ENCODE data around the gene COQ10A. TPM values are rescaled to one million over a fixed set of nuclear protein-coding genes. Genes with fewer than 3 reads are reported as not detected.

The COQ10A gene
- total and polyA plus RNA-seq, 8 donors, result 9.4 to 19.8 (median 13.9) TPM

DNA sequence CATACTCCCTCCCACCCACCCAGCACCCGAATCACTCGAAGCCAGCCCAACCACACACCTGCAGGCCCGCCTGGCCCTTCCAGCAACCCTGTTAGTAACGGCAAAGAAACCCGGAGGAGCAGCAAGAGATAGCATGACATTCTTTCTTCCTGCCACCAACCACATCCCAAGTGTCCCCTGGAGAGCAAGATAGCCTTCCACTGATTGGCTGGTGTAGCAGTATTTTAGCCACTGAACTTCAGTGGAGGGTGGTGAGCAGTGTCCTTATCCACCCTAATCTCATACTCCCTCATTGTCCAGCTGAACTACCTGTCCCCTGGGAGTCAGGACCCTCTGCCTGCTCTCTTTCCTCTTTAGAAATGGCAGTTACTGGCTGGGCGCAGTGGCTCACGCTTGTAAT is 37.7 kb upstream of the COQ10A start:
- intact Hi-C loops (cut with DNase I), result no loop called here
- Histone ChIP-seq H3K36me3 (peaks cover 0 to 13% of the 10 kb centered on the region in 2 donors), H3K27ac (no peak overlapping the region), H3K9me3 (no peaks in the 10 kb centered on the region), H3K27me3 (no peaks in the 10 kb centered on the region), H3K4me1 (peaks cover 0 to 9% of the 10 kb centered on the region in 2 donors), H3K4me3 (no peak overlapping the region)
- no peak for ATAC-seq
- no peak for DNase-seq
- TF ChIP-seq, protein P1, sequence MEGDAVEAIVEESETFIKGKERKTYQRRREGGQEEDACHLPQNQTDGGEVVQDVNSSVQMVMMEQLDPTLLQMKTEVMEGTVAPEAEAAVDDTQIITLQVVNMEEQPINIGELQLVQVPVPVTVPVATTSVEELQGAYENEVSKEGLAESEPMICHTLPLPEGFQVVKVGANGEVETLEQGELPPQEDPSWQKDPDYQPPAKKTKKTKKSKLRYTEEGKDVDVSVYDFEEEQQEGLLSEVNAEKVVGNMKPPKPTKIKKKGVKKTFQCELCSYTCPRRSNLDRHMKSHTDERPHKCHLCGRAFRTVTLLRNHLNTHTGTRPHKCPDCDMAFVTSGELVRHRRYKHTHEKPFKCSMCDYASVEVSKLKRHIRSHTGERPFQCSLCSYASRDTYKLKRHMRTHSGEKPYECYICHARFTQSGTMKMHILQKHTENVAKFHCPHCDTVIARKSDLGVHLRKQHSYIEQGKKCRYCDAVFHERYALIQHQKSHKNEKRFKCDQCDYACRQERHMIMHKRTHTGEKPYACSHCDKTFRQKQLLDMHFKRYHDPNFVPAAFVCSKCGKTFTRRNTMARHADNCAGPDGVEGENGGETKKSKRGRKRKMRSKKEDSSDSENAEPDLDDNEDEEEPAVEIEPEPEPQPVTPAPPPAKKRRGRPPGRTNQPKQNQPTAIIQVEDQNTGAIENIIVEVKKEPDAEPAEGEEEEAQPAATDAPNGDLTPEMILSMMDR (IDR thresholded peaks at IDR 0.05), result no peak

DNA sequence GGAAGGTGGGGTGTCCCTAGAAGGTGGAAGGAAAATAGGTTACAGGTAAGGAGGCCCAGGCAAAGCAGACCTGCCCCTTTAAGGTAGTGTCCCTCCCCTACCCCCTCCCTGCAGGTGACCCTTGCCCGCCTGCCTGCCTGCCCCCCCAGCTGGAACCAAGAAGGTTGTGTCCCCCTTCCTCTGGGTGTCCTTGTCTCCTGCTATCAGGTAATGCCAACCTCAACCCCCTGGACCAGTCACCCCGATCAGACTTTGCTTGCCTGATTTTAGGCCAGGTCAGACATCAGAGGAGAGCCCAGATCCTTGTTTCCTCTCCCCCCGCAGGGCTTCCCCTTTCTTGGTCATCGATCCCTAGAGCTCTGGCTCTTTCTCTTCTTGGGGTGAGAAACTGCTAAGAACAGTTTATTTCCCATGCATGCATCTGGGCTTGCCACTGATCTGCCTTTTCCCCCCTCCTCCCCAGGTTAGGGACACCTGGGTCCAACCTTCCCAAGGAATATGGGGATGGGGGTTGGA is 36.8 kb upstream of the COQ10A start, which contains the start of gene SLC39A5:
SLC39A5 (plus strand) TSS at position 136 of the 516 bp plus-strand sequence. CDS start 1,224 bp downstream, outside the sequence.
- Histone ChIP-seq H3K4me3 (no peak within 1 kb of the TSS), H3K27ac (no peak within 1 kb of the TSS), H3K4me1 (peaks cover 0 to 3% of the 10 kb centered on the region in 2 donors), H3K27me3 (no peaks in the 10 kb centered on the region), H3K36me3 (peaks cover 0 to 13% of the 10 kb centered on the region in 2 donors), H3K9me3 (no peaks in the 10 kb centered on the region)
- ATAC-seq (no peak), DNase-seq (no peak)
- TF ChIP-seq, protein P1 (IDR thresholded peaks at IDR 0.05), result no peak
- intact Hi-C loops (cut with DNase I), result no loop called here

DNA sequence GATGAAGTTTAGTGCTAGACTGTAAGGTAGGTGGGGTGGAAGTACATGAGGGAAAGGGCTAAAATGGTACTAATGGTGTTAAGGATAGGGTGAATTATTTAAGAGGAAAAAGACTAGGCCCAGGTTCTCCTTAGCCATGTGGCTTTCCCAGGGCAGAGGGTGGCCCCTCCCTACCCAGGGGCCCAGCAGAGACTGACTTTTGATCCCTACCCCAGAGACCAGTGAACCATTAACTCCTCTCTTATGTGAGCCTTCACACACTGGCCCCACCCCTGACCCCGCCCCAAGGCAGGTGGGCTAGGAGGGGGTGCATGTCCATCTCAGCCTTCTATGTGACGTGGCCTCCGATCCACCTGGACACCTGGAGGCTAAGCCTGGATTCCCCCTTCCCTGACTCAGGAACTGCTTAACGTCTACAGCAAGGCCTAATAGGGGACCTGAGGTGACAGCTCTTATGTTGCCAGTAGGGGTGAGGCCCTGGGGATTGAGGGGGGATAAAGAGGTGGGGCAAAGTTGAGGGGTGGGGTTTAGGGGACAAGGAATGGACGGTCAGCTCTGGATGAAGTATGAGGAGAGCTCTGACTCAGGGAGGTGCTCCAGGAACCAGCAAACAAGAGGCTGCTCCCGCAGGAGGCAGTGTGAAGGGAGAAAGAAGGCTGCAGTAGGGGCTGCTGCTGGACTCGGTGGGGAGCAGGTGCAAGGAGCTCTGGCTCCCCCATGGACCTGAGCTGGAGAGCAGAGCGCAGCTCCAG is 36.1 kb upstream of the COQ10A start:
- intact Hi-C loops (cut with DNase I), result no loop called here
- Histone ChIP-seq H3K27me3 (no peaks in the 10 kb centered on the region), H3K4me1 (no peaks in the 10 kb centered on the region), H3K9me3 (no peaks in the 10 kb centered on the region), H3K36me3 (peaks cover 0 to 13% of the 10 kb centered on the region in 2 donors), H3K4me3 (no peak overlapping the region), H3K27ac (no peak overlapping the region)
- DNase-seq, result no peak
- TF ChIP-seq, protein P1 (IDR thresholded peaks at IDR 0.05), result no peak
- ATAC-seq, result no peak

DNA sequence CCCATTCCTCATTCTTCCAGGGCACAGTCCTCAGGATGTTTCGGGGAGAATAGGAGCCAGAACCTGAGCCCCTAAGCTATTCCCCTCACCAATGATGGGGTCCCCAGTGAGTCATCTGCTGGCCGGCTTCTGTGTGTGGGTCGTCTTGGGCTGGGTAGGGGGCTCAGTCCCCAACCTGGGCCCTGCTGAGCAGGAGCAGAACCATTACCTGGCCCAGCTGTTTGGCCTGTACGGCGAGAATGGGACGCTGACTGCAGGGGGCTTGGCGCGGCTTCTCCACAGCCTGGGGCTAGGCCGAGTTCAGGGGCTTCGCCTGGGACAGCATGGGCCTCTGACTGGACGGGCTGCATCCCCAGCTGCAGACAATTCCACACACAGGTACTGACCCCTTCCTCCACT is 35.6 kb upstream of the COQ10A start:
- ATAC-seq, result no peak
- no peaks in the 10 kb centered on the region for H3K27me3 ChIP-seq
- peaks cover 0 to 15% of the 10 kb centered on the region in 2 donors for H3K36me3 ChIP-seq
- no peak overlapping the region for H3K27ac ChIP-seq
- TF ChIP-seq, protein P1 (IDR thresholded peaks at IDR 0.05), result no peak
- DNase-seq, result peak in 1 of 4 donors; percentile 53
- no peaks in the 10 kb centered on the region for H3K4me1 ChIP-seq
- intact Hi-C loops (cut with DNase I), result no loop called here
- no peaks in the 10 kb centered on the region for H3K9me3 ChIP-seq
- no peak overlapping the region for H3K4me3 ChIP-seq

DNA sequence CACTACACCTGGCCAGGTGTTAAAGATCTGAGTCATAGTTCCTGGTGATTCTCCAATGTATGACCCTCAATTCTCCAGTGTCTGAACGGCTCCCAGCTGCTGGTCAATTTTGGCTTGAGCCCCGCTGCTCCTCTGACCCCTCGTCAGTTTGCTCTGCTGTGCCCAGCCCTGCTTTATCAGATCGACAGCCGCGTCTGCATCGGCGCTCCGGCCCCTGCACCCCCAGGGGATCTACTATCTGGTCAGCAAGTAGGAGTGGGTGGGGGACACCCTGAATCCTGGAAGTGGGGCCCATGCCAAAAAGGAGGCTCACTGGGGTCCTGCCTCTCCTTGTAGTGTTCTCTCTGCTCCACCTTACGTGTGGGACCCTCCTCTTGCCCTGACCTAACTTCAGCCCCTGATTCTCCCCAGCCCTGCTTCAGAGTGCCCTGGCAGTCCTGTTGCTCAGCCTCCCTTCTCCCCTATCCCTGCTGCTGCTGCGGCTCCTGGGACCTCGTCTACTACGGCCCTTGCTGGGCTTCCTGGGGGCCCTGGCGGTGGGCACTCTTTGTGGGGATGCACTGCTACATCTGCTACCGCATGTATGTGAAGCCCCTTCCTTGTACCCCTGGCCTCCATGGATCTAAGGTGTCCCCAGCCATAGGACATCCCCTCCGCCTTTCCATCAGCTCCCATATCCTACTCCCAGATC is 31.9 kb upstream of the COQ10A start:
- Histone ChIP-seq H3K4me1 (no peaks in the 10 kb centered on the region), H3K36me3 (peaks cover 0 to 29% of the 10 kb centered on the region in 2 donors), H3K27me3 (no peaks in the 10 kb centered on the region), H3K27ac (no peak overlapping the region), H3K9me3 (no peaks in the 10 kb centered on the region), H3K4me3 (no peak overlapping the region)
- TF ChIP-seq, protein P1 (IDR thresholded peaks at IDR 0.05), result no peak
- intact Hi-C loops (cut with DNase I), result no loop called here
- DNase-seq, result no peak
- ATAC-seq, result no peak
